ENCODE data around the gene VANGL2. TPM values are rescaled to one million over a fixed set of nuclear protein-coding genes. Genes with fewer than 3 reads are reported as not detected.

Gene VANGL2
- total and polyA plus RNA-seq, 2 of the 8 experiments (the other 6 are each of a cell fraction or from before 2014, with no cell fraction given), result 62.5 to 118 TPM

- H4K20me1 ChIP-seq (replicated peaks in 1 of 2; ENCODE audit: control insufficient read depth in 1 of 2, insufficient read depth in 2 of 2, low read length in 2 of 2), result peaks cover 5 to 17% of the 10 kb centered on the region in 2 experiments
- no peak for FAIRE-seq
- TF ChIP-seq ATF3 (IDR thresholded peaks at IDR 0.05; ENCODE audit: insufficient read depth, low read depth, low read length) (no peak), NRF1 (IDR thresholded peaks at IDR 0.05; ENCODE audit: low read depth, low read length) (no peak), SIN3A (conservative IDR thresholded peaks at IDR 0.05 in 1 of 2, IDR thresholded peaks at IDR 0.05 in 1 of 2; ENCODE audit: low read depth in 1 of 2, low read length in 2 of 2) (no peak)
- no peak for DNase-seq (ENCODE audit: low read depth in 1 of 2, low spot score in 2 of 2)
- ChIA-PET POLR2A (ENCODE audit: partially characterized antibody) (interaction anchor here (2.5 kb wide), 1 partner anchor 11 kb away, joined by 8 read pairs; no protein-coding TSS in a partner anchor), CTCF (ENCODE audit: partially characterized antibody) (interaction anchor here (0.6 to 5.8 kb wide), 5 partner anchors 21 to 125 kb away, joined by 3 to 57 read pairs (median 7); no protein-coding TSS in a partner anchor)
- no peak overlapping the region for H3K14ac ChIP-seq (ENCODE audit: insufficient read length)
- H3K18ac ChIP-seq (ENCODE audit: extremely low read depth, low read length), result no peak overlapping the region
- H3K79me2 ChIP-seq (ENCODE audit: control insufficient read depth in 1 of 2, insufficient read depth in 2 of 2, low read length in 2 of 2), result peaks cover 0 to 19% of the 10 kb centered on the region in 2 experiments; a peak in 2 of 4 replicates
- no peaks in the 10 kb centered on the region for H3K9me3 ChIP-seq (ENCODE audit: insufficient read depth in 2 of 2, low read depth in 1 of 2, low read length in 1 of 2)
- no peak overlapping the region for H2BK5ac ChIP-seq (ENCODE audit: low read depth, low read length)
- H3K4me3 ChIP-seq (ENCODE audit: extremely low read depth in 1 of 4, insufficient read depth in 2 of 4, low read depth in 3 of 4, low read length in 4 of 4), result no peak overlapping the region
- peaks cover 12 to 57% (median 42%) of the 10 kb centered on the region in 4 experiments for H3K36me3 ChIP-seq (ENCODE audit: control insufficient read depth in 2 of 4, insufficient read depth in 4 of 4, low read length in 3 of 4)
- peaks cover 17% of the 10 kb centered on the region for H3K79me1 ChIP-seq (ENCODE audit: low read depth, low read length)
- H2BK120ac ChIP-seq (replicated peaks; ENCODE audit: low read depth, low read length), result no peak overlapping the region
- no peak overlapping the region for H4K91ac ChIP-seq (replicated peaks; ENCODE audit: insufficient read length, low read length)
- no peaks in the 10 kb centered on the region for H3K27me3 ChIP-seq (replicated peaks in 1 of 4; ENCODE audit: control insufficient read depth in 3 of 4, extremely low read depth in 1 of 4, insufficient read depth in 3 of 4, low read length in 3 of 4)
- H3K56ac ChIP-seq (replicated peaks; ENCODE audit: insufficient read length, low read depth, low read length), result no peak overlapping the region
- no peak overlapping the region for H2BK12ac ChIP-seq (ENCODE audit: low read depth, low read length)
- H3K23ac ChIP-seq (ENCODE audit: insufficient read length), result no peak overlapping the region
- no peaks in the 10 kb centered on the region for H3K4me1 ChIP-seq (replicated peaks in 1 of 4; ENCODE audit: control insufficient read depth in 3 of 4, insufficient read depth in 4 of 4, low read length in 3 of 4)
- H3K4me2 ChIP-seq (ENCODE audit: insufficient read depth in 1 of 2, low read depth in 2 of 2, low read length in 2 of 2), result no peak overlapping the region
- 86% methylated on average over 6 of the region's 6 CpGs; no CpG with 5 or more reads in 1 of the 2 experiments for WGBS, 2 experiments (ENCODE audit: extremely low coverage in 1 of 2, insufficient coverage in 1 of 2, insufficient read length in 1 of 2, insufficient replicate concordance in 2 of 2, low coverage in 1 of 2, low lambda C conversion rate in 2 of 2, missing lambda C conversion rate in 1 of 2)
- H3K9ac ChIP-seq (replicated peaks in 1 of 4; ENCODE audit: extremely low read depth in 1 of 4, low read depth in 3 of 4, low read length in 3 of 4), result no peak overlapping the region
- H2BK15ac ChIP-seq (ENCODE audit: low read length), result no peak overlapping the region
- H2BK20ac ChIP-seq (ENCODE audit: low read length), result no peak overlapping the region
- no peak overlapping the region for H2AK5ac ChIP-seq (ENCODE audit: low read depth, low read length)
- no peaks in the 10 kb centered on the region for H3K23me2 ChIP-seq (ENCODE audit: low read depth, low read length)
- H2AFZ ChIP-seq (ENCODE audit: low read length), result no peak overlapping the region
- no peak overlapping the region for H3K27ac ChIP-seq (ENCODE audit: low read depth, low read length)
- no peak overlapping the region for H4K8ac ChIP-seq (ENCODE audit: extremely low read depth, insufficient read depth, low read length)
- H3K4ac ChIP-seq (replicated peaks; ENCODE audit: insufficient read length, low read depth, low read length), result no peak overlapping the region
- H4K5ac ChIP-seq (ENCODE audit: insufficient read length, low read depth, low read length), result no peak overlapping the region
Measured at GRCh38 chr1:160418483-160418882, 18.1 kb downstream of the VANGL2 start.
